PC-9 (cell line): ENCODE data around the gene ARPC5.

Experiments
- EZH2 ChIP-seq: fragments of 200-600 bp; sonication (generic); IDR thresholded peaks from 2 replicates; pipeline ENCODE4 v1.8.0; 2017; ENCODE audit warnings: antibody characterized with exemption, low read depth
- TF ChIP-seq, protein P1 (sequence below): fragments of 200-600 bp; sonication (generic); conservative IDR thresholded peaks from 2 replicates; pipeline ENCODE4 v1.6.1; 2017; ENCODE audit warnings: mixed run types, antibody characterized with exemption, mild to moderate bottlenecking, moderate library complexity

DNA sequence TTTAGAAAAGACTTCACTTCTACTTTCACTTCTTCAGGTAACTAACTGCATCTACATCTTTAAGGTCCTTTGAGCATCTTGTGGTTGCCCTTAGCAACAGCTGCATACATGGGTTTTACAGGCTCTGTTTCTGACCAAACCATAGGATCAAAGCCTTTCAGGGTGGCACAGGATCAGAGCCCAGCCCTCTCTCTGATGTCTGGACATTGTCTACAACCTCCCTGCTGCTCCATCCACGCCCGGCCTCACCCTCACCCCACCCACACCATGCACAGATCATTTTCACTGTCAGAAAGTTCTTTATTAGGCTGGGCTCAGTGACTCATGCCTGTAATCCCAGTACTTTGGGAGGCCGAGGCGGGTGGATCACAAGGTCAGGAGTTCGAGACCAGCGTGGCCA lies 50.5 kb downstream of the ARPC5 start:
- TF ChIP-seq, protein P1, sequence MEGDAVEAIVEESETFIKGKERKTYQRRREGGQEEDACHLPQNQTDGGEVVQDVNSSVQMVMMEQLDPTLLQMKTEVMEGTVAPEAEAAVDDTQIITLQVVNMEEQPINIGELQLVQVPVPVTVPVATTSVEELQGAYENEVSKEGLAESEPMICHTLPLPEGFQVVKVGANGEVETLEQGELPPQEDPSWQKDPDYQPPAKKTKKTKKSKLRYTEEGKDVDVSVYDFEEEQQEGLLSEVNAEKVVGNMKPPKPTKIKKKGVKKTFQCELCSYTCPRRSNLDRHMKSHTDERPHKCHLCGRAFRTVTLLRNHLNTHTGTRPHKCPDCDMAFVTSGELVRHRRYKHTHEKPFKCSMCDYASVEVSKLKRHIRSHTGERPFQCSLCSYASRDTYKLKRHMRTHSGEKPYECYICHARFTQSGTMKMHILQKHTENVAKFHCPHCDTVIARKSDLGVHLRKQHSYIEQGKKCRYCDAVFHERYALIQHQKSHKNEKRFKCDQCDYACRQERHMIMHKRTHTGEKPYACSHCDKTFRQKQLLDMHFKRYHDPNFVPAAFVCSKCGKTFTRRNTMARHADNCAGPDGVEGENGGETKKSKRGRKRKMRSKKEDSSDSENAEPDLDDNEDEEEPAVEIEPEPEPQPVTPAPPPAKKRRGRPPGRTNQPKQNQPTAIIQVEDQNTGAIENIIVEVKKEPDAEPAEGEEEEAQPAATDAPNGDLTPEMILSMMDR: no peak
- TF ChIP-seq EZH2: no peak
